K562 (cell line): ENCODE results near the gene CCDC116. TPM values are rescaled to one million over a fixed set of nuclear protein-coding genes. Genes with fewer than 3 reads are reported as not detected.

Experiments used
- ATAC-seq: fragments of 200-7000 bp; cut with Tn5 transposase; 3 replicates; pipeline ENCODE4 v1.9.1; 2020; ENCODE audit warnings: moderate library complexity
- BruUV-seq: library from RNA; stranded (reverse); fragments of 400-500 nt; replicated peaks from 2 replicates; lab custom pipeline; 2021; lab: Mats Ljungman, UMichigan
- CTCF ChIA-PET: fragments of 300-600 bp; formaldehyde crosslinking; extraction: SDS; loops from one replicate; lab custom pipeline; 2021; ENCODE audit warnings: low intra/inter-chr PET ratio; lab: Yijun Ruan, JAX
- POLR2A ChIA-PET: fragments of 300-600, 350-650 bp; sonication (Branson Sonifier 250); formaldehyde crosslinking; extraction: SDS; loops from one replicate; lab custom pipeline; 2021; ENCODE audit warnings: antibody characterized with exemption, inconsistent platforms; lab: Yijun Ruan, JAX
- DNase-seq, 4 experiments: peaks; one replicate each; pipeline versions ENCODE4 v3.0.0 to v3.0.0-alpha.2; 2011 to 2018; ENCODE audit warnings: low spot score in 3 of 4, mixed read lengths in 3 of 4; ENCODE audit errors: extremely low read depth in 1 of 4
- FAIRE-seq: peaks from 2 replicates; lab custom pipeline; 2011; peaks lifted over from hg19 to GRCh38; lab: Jason Lieb, UNC
- H2AFZ ChIP-seq: 2 replicates; pipeline ENCODE4 v1.6.0; 2011; ENCODE audit warnings: low read depth, low read length, control low read depth, inconsistent platforms
- H3K27ac ChIP-seq: fragments of 200-600 bp; 3 replicates; pipeline ENCODE4 v1.8.0; 2011; ENCODE audit warnings: low read depth, mild to moderate bottlenecking, control low read depth, inconsistent platforms, low read length, moderate library complexity, mixed read lengths; ENCODE audit errors: extremely low read depth
- H3K27me3 ChIP-seq, 2 experiments: fragments of 300-600 bp in 1 of 2; 2 replicates in 1 of 2; 3 replicates in 1 of 2; pipeline versions ENCODE4 v1.6.0 to v1.8.0; 2011; ENCODE audit warnings: inconsistent platforms in 2 of 2, low read length in 2 of 2, mild to moderate bottlenecking in 1 of 2, mixed read lengths in 1 of 2, moderate library complexity in 1 of 2; ENCODE audit not compliant: control insufficient read depth in 2 of 2, insufficient read depth in 2 of 2
- H3K36me3 ChIP-seq: fragments of 300-600 bp; 3 replicates; pipeline ENCODE4 v1.8.0; 2011; ENCODE audit warnings: mild to moderate bottlenecking, low read length, inconsistent platforms; ENCODE audit not compliant: control insufficient read depth, insufficient read depth
- H3K4me1 ChIP-seq, 2 experiments: fragments of 200-600 bp in 1 of 2; replicated peaks in 1 of 2; 2 replicates in 1 of 2; 3 replicates in 1 of 2; pipeline versions ENCODE4 v1.5.1 to v1.8.0; 2011; ENCODE audit warnings: inconsistent platforms in 2 of 2, low read length in 2 of 2, mild to moderate bottlenecking in 1 of 2, mixed read lengths in 1 of 2, moderate library complexity in 1 of 2; ENCODE audit not compliant: control insufficient read depth in 2 of 2, insufficient read depth in 2 of 2
- H3K4me2 ChIP-seq: 2 replicates; pipeline ENCODE4 v1.6.1; 2011; ENCODE audit warnings: low read length, control low read depth, inconsistent platforms, mixed read lengths; ENCODE audit not compliant: insufficient read depth
- H3K4me3 ChIP-seq: fragments of 200-600 bp; sonication (generic), shearing (Covaris generic); 2 replicates; pipeline ENCODE4 v1.5.1; 2016; ENCODE audit warnings: control low read depth, inconsistent platforms
- H3K79me2 ChIP-seq: fragments of 200-600 bp; 3 replicates; pipeline ENCODE4 v1.8.0; 2011; ENCODE audit warnings: low read length, inconsistent platforms; ENCODE audit not compliant: control insufficient read depth, insufficient read depth
- H3K9ac ChIP-seq, 2 experiments: 2 replicates each; pipeline versions ENCODE4 v1.6.0 to v1.6.1; 2011; ENCODE audit warnings: low read depth in 2 of 2, low read length in 2 of 2, control low read depth in 1 of 2, inconsistent platforms in 1 of 2, mild to moderate bottlenecking in 1 of 2, mixed read lengths in 1 of 2; ENCODE audit not compliant: insufficient read depth in 1 of 2
- H3K9me1 ChIP-seq: one replicate; pipeline ENCODE4 v1.6.0; 2011; ENCODE audit warnings: inconsistent platforms, mild to moderate bottlenecking, low read length, moderate library complexity; ENCODE audit not compliant: control insufficient read depth, insufficient read depth
- H3K9me3 ChIP-seq: replicated peaks from 2 replicates; pipeline ENCODE4 v1.5.1; 2011; ENCODE audit warnings: low read depth, low read length, inconsistent platforms; ENCODE audit not compliant: control insufficient read depth, insufficient read depth
- H4K20me1 ChIP-seq: replicated peaks from 2 replicates; pipeline ENCODE4 v1.6.1; 2011; ENCODE audit warnings: low read length, inconsistent platforms, mixed read lengths; ENCODE audit not compliant: control insufficient read depth, insufficient read depth
- E2F3 ChIP-seq: fragments of 250-450 bp; sonication (Bioruptor Pico); IDR thresholded peaks from 2 replicates; pipeline ENCODE4 v1.4.0; 2020; ENCODE audit warnings: mild to moderate bottlenecking
- HMGXB4 ChIP-seq: sonication (generic); formaldehyde crosslinking; IDR thresholded peaks from 2 replicates; pipeline ENCODE4 v1.8.1; 2023; ENCODE audit warnings: mild to moderate bottlenecking, missing genetic modification reagents
- IRF1 ChIP-seq: sonication (generic); formaldehyde crosslinking; IDR thresholded peaks from 2 replicates; pipeline ENCODE4 v1.8.0; 2022; ENCODE audit warnings: missing genetic modification reagents, mild to moderate bottlenecking, borderline replicate concordance
- JUN ChIP-seq, 2 experiments: sonication (generic) in 1 of 2; formaldehyde crosslinking in 1 of 2; IDR thresholded peaks; 2 replicates each; pipeline versions ENCODE4 v1.6.1 to v1.8.0; 2012 to 2022; ENCODE audit warnings: borderline replicate concordance in 2 of 2, mild to moderate bottlenecking in 2 of 2, improper control_type of control experiment in 1 of 2, low read depth in 1 of 2, low read length in 1 of 2, missing genetic modification reagents in 1 of 2
- TBL1XR1 ChIP-seq, 2 experiments: IDR thresholded peaks; 2 replicates each; pipeline ENCODE4 v1.6.1; 2012; ENCODE audit warnings: improper control_type of control experiment in 2 of 2, low read length in 2 of 2, mild to moderate bottlenecking in 1 of 2
- TSHZ1 ChIP-seq: fragments of 250-450 bp; sonication (Bioruptor Pico); IDR thresholded peaks from 2 replicates; pipeline ENCODE4 v1.4.0; 2020; ENCODE audit warnings: mild to moderate bottlenecking, moderate library complexity
- ZNF253 ChIP-seq: fragments of 250-450 bp; sonication (Bioruptor Pico); conservative IDR thresholded peaks from 2 replicates; pipeline ENCODE4 v1.6.1; 2021; ENCODE audit warnings: mild to moderate bottlenecking
- ZNF436 ChIP-seq: fragments of 250-450, 450-650 bp; sonication (Bioruptor Pico); formaldehyde crosslinking; IDR thresholded peaks from 2 replicates; pipeline ENCODE4 v1.7.0; 2020; ENCODE audit warnings: mild to moderate bottlenecking
- WGBS: fragments of 100-300 bp; shearing (Covaris generic); methylation state at CpG from one replicate; pipeline ENCODE4 v1.1.6; 2016; ENCODE audit warnings: low coverage, mixed read lengths; ENCODE audit not compliant: insufficient coverage; ENCODE audit errors: missing lambda C conversion rate; 5-methylcytosine and 5-hydroxymethylcytosine counted together
- in situ Hi-C: fragments of 300-500 bp; cut with MboI; formaldehyde crosslinking; loops from 4 replicates; pipeline ENCODE4 v1.15.0; 2018; ENCODE audit warnings: inconsistent platforms, mixed read lengths
- intact Hi-C: fragments of 100-400 bp; cut with micrococcal nuclease; formaldehyde crosslinking; loops from 2 replicates; pipeline ENCODE4 v1.14.2; 2022
- polyA plus RNA-seq, 8 experiments: library from polyadenylated mRNA; depleted of rRNA in 4 of 8; stranded (reverse) in 5 of 8; unstranded in 3 of 8; fragments of >200 nt; fragmentation: Nextera tagmentation in 2 of 8; fragmentation: Illumina TruSeq in 1 of 8; extraction: Ambion mirVana in 2 of 8; extraction: Trizol in 1 of 8; gene quantifications; 2 replicates each; pipeline versions ENCODE4 v1.2.1 to v1.2.3, GENCODE V29; 2011 to 2014; ENCODE audit warnings: inconsistent platforms in 1 of 8, missing spikeins in 1 of 8
- total RNA-seq, 7 experiments: library from RNA; depleted of rRNA in 6 of 7; stranded (reverse); fragments of >200 nt in 6 of 7; fragmentation: Illumina TruSeq in 2 of 7; extraction: Trizol in 2 of 7; gene quantifications; 2 replicates each; pipeline versions ENCODE4 v1.2.1 to v1.2.3, GENCODE V29; 2011 to 2021; ENCODE audit warnings: low replicate concordance in 1 of 7

The CCDC116 gene
- total and polyA plus RNA-seq, 9 of the 15 experiments (the other 6 are each of a cell fraction or from before 2014, with no cell fraction given): 1.6 to 11.3 (median 4.7) TPM

- WGBS: 91% methylated on average over 23 of the region's 23 CpGs
- in situ Hi-C loops: no loop called here
- peaks cover 92% of the 10 kb centered on the region for H3K36me3 ChIP-seq
- H4K20me1 ChIP-seq: peaks cover 80% of the 10 kb centered on the region
- no peaks in the 10 kb centered on the region for H3K27me3 ChIP-seq
- ChIA-PET CTCF (interaction anchor here (0.8 to 2.6 kb wide), 2 partner anchors 19 to 24 kb away, joined by 4 to 40 read pairs; partner anchors contain the start of gene SDF2L1), POLR2A (interaction anchor here (0.6 to 76.8 kb wide), 10 partner anchors 4 to 509 kb away, joined by 3 to 4622 read pairs (median 4); partner anchors contain the start of genes CCDC116, PPIL2, SDF2L1 and YDJC)
- peak in 1 of 4 experiments; percentile 37 for DNase-seq
- H3K79me2 ChIP-seq: peaks cover 90% of the 10 kb centered on the region
- no peak overlapping the region for H3K27ac ChIP-seq
- no peak overlapping the region for H3K4me3 ChIP-seq
- H3K9ac ChIP-seq: peak overlapping the region in 1 of 2 experiments; percentile 58; a peak in 2 of 4 replicates
- ATAC-seq: no peak
- no TSS peak for BruUV-seq
- peaks cover 27 to 58% of the 10 kb centered on the region in 2 experiments for H3K4me1 ChIP-seq
- no peak for FAIRE-seq
- H3K9me3 ChIP-seq: no peaks in the 10 kb centered on the region
- H2AFZ ChIP-seq: no peak overlapping the region
- H3K4me2 ChIP-seq: no peak overlapping the region
- intact Hi-C loops: no loop called here
- H3K9me1 ChIP-seq: peaks cover 41% of the 10 kb centered on the region
- TF ChIP-seq HMGXB4 (CRISPR knock-in tag): peak; percentile 34; the same call in 1 of the 2 replicates
- TF ChIP-seq ZNF253 (CRISPR knock-in tag): no peak
- no peak for TF ChIP-seq ZNF436 (CRISPR knock-in tag)
- TF ChIP-seq TSHZ1 (CRISPR knock-in tag): no peak
- TF ChIP-seq E2F3: no peak
- TF ChIP-seq IRF1 (CRISPR knock-in tag): no peak
- TF ChIP-seq JUN (IDR thresholded peaks at IDR 0.05; ENCODE audit: borderline replicate concordance, low read depth, low read length): 0 out of 2 replicates have a peak, but pooled peaks have one; percentile 6
- TF ChIP-seq JUN (CRISPR knock-in tag; IDR thresholded peaks at IDR 0.05; ENCODE audit: borderline replicate concordance): no peak
- peak in 1 of 2 experiments; percentile 77; a peak in 2 of 4 replicates for TF ChIP-seq TBL1XR1 (IDR thresholded peaks at IDR 0.05; ENCODE audit: low read length in 2 of 2)
These were observed 9.5 kb upstream of the CCDC116 start for GRCh38 chr22:21622919-21623647.
